HG02970 (cell line): ENCODE data around the gene ARHGAP22.

Experiments
- ATAC-seq: cut with Tn5 transposase; IDR thresholded peaks from one replicate; pipeline ENCODE4 v1.9.1; 2021; ENCODE audit warnings: mild to moderate bottlenecking, moderate library complexity, moderate number of reproducible peaks; ENCODE audit not compliant: unreplicated experiment, low FRiP score

Gene ARHGAP22

DNA sequence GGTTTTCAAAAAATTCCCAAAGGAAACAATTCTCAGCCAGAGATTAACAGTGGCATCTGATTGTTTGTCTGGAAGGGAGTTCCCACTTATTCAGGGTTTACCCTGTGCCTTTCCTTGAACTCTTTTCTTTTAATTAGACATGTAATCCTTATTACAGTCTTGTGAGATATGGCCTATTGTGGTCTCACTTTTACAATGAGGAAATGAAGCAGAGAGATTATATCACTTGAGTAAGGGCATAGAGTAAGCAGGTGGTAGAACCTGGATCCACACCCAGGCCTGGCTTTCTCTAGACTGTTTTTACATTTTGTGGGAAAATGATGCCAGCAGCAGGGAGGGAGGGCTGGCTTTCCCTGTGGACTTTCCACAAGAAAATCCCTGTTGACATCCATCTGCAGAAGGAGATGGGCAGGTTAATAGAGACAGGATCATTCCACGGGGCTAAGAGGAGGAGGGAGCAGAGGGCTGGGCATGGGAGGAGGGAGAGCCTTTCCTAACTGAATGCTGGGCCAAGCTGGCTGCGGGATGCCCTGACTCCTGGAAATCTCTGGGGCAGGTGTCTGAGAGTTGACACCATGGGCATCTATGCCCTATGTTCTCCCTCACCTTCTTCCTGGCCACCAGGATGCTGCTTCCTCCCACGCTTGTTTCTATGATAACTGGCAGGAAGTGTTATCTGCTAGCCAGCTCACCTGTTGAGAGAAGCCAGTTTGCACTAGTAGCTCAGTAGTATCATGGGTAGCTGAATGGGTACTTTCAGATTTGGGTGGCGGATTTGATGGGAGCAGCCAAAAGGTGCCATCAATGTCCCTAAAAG, 28.7 kb upstream of the ARHGAP22 start:
- no peak for ATAC-seq

- ATAC-seq, result no peak
These were observed 27.3 kb upstream of the ARHGAP22 start for GRCh38 chr10:48632166-48632565.

- ATAC-seq, result no peak
These were observed 23.2 kb upstream of the ARHGAP22 start for GRCh38 chr10:48627984-48628609.

DNA sequence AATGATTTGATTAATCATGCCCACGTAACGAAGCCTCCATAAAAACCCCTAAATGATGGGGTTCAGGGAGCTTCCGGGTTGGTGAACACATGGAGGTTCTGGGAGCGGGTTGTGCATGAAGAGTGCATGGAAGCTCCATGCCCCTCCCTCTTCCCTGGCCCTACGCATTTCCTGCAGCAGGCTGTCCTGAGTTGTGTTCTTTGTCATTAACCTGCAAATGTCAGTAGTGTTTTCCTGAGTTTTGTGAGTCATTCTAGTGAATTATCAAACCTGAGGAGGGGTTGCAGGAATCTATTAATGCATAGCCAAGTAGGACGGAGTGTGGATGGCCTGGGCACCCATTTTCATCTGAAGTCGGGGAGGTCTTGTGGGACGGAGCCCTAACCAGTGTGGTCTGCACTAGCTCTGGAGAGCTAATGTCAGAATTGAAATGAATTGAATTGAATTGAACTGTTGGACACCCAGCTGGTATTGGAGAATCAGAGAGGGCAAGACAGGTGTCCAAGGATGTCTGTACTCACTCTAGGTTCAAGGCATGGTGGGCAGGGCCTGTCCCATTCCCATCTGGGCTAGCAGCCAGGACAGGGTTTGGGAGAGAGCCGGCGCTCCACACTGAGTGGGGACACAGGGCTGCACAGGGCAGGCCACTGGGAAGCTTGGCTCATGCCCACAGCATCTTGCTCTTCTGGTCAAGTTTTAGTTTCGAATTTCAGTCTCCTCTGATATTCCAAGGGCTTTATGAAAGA, 22.3 kb upstream of the ARHGAP22 start:
- ATAC-seq, result no peak

GRCh38 chr10:48626447-48626846, 21.6 kb upstream of the ARHGAP22 start:
- no peak for ATAC-seq

- ATAC-seq, result no peak
These were observed 20.9 kb upstream of the ARHGAP22 start for GRCh38 chr10:48625826-48626134.

DNA sequence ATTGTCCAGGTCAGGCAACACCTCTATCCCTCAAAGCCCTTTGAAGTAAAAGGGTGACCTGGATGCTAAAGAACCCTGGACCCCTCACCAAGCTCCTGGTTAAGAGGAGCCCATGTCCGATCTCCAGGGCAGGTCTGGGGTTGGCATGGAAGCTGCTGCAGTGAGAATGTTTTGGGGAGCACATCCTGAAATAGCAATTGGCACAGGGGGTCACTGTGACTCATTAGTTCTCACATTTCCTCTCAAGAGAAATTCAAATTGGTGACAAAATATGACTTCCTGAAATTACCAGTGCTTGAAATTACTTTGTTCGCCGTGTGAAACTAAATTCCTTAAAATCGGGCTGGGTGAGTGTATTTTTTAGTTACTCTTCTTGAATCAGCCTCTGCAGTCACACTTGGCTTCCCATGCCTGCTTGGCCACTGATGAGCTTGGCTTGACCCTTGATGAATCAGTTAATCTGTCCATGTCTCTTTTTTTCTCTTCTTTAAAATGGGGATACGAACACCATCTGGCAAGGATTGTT, 18.8 kb upstream of the ARHGAP22 start:
- ATAC-seq, result no peak

GRCh38 chr10:48623009-48623408, 18.1 kb upstream of the ARHGAP22 start:
- no peak for ATAC-seq

DNA sequence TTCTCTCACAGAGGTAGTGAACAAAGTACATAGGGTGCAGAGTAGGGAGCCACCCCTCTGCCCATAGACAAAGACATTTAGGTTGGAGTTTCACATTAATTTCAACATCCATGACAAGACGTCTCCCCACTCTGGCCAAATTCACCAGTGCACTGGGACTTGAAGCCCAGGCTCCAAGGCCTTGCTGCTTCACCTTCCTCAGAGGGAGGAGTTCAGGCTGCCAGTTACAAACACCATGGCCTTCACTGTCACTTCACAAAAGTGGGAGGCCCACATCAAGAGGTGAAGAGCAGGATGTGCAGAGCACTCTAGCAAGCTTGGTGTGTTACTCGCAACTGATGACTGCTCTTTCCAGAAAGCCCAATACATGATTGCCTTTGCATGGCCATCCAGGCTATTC, 15.8 kb upstream of the ARHGAP22 start:
- no peak for ATAC-seq

DNA sequence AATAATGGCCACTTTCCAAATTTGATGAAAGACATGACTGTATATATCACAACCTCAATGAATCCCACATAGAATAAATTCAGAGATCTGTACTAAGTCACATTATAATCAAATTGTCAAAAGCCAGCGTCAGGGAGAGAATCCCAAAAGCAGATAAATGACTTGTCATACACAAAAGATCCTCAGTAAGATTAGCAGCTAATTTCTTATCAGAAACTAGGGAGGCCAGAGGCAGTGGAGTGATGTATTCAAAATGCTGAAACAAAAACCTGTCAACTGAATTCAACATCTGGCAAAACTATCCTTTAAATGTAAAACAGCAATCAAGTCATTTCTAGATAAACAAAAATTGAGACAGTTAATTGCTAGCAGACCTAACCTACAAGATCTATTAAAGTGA, 11.6 kb upstream of the ARHGAP22 start:
- no peak for ATAC-seq

DNA sequence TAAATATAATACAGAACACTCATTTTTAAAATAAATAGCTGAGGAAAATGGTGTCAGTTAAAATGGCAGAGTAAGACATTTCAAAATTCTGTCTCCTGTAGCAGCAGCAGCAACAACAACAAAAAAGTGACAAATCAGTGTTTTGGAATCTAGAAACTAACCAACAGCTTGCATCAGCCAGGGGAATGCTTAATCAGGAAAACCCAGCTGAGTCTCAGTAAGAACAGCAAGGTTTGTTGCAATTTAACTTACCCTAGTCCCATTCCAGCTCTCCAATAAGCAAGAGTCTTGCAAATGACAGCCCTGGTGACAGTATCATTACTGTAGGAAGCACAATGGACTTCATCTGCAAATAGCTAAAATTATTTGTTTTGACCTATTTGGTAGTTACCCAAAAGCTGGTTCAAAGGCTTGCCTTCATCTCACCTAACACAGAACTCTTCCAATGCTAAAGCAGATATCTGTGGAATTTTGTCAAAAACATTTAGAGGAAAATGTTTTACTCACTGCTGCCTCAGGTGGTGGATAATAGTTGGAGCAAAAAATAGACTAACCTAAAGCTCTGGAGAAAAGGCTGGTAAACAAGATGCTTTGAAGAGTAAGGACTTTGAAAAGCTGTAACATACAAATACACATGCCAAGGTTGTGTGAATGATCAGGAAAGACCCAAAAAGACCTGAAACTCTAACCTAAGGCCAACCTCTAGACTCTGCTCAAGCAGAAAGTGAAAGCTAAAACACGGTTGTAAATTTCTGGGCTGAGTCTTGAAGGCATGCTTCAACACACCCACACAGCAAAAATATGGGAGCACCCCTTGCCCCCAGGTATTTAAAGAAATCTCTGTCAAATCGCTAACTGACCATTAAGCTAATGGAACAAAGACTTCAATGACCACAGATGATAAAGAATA, 9.9 kb upstream of the ARHGAP22 start:
- no peak for ATAC-seq

- ATAC-seq, result no peak
These were observed 8.1 kb upstream of the ARHGAP22 start for GRCh38 chr10:48613016-48613415.

- no peak for ATAC-seq
These were observed 7.5 kb upstream of the ARHGAP22 start for GRCh38 chr10:48612236-48612943.

- no peak for ATAC-seq
These were observed 6.3 kb upstream of the ARHGAP22 start for GRCh38 chr10:48611133-48611532.

- no peak for ATAC-seq
These were observed 5.8 kb upstream of the ARHGAP22 start for GRCh38 chr10:48610585-48611093.

DNA sequence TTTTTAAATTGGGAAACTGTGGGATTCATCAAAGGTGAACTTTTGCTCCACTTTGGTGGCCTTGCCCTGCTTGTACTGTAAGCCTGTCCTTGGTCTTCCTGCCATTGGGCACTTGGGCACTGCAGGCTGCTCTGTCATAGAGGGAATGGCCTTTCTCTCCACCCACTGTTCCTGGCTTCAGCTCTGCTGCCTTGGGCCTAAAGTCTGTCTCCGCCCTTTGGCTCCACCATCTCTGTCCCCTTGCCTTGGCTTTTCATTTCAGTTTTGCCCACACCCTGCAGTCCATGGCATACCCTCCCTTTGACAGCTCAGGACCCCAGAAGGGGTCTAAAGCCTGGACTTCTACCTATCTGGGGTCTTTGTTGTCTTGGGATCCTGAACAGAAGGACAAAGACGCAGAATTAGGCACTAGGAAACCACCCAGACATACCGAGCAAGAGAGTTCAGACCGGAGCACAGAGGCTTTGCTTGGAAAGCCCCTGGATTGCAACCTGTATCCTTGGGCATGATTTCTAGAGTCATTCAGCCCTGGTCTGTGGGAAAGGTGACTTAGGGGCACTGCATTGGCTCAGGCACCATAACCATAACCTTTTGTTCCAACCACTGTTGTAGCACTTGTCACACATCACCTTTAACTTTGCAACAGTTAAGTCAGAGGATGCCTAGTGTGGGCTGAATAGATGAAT, 5.2 kb upstream of the ARHGAP22 start:
- ATAC-seq, result no peak

DNA sequence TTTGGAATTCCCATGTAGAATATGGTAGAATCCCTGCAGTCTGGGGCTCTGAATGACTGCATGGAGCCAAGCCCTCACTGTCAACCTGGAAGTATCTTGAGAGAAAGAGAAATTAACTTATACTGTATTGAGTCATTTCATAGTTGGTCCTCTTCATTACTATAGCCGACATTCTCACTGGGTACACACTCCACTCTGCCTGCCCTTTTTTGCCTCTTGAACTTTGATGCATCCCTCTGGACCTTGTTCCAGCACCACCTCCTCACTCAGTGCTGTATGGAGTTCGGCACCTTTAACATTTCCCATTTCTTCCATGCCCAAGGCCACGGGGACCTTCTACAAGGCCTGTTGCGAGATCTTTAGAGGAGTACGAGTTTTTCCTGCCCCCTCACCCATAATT, 4.6 kb upstream of the ARHGAP22 start:
- ATAC-seq, result no peak

DNA sequence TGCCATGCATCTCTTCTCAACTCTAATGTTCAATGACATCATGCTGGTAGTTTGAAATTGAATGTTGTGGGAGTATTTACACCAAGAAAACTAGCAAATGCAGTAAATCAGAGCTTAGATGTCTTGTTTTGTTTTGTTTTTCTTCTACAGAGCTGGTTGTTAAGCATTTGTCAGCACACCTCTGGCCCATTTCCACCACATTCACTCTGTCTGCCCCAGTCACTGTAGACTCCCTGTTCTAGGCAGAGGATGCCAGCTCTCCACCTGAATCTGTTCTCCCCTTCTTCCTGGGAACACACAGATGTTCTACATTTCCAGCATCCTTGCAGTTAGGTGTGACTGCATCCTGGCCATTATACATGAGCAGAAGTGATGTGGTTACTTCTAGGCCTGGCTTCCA, 4.1 kb upstream of the ARHGAP22 start:
- no peak for ATAC-seq

DNA sequence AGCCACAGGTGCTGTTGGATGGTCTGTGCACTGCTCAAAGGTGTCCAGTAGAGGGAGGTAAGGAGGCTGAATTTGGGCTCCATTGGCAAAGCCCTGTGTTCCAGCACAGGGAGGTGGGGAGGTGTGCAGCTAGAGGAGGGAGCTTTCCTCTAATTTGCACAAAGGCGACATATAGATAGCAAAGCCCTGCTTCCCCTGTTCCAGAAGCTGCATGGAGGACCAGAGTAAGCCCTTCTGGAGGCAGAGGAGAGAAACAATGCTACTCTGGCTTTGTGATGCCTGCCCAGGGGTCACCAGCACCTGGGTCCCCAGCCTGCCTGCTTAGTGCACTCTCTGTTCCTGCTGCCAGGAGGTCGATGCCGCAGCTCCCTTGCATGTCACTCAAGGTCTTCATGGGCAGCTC, 3.4 kb upstream of the ARHGAP22 start:
- no peak for ATAC-seq
